ENCODE measurements around the gene FGF11.

- TF ChIP-seq POLR2A (IDR thresholded peaks at IDR 0.05) = no peak
- TF ChIP-seq EP300 (IDR thresholded peaks at IDR 0.05) = no peak
- TF ChIP-seq CTCF (IDR thresholded peaks at IDR 0.05) = no peak
Observed at GRCh38 chr17:7463372-7463846, 24.1 kb downstream of the FGF11 start.

Data from ovary (tissue), 3 donors.